Bronchial epithelial cell (primary cell): ENCODE results near the gene CCDC14. TPM values are rescaled to one million over a fixed set of nuclear protein-coding genes. Genes with fewer than 3 reads are reported as not detected.

ENCODE experiments used
- DNase-seq: peaks from one replicate; pipeline ENCODE4 v3.0.0-alpha.2; 2010; ENCODE audit warnings: low read depth
- FAIRE-seq: peaks from 2 replicates; lab custom pipeline; 2011; peaks lifted over from hg19 to GRCh38; lab: Jason Lieb, UNC
- H3K27me3 ChIP-seq: 2 replicates; pipeline ENCODE4 v1.5.1; 2011; ENCODE audit warnings: low read length; ENCODE audit not compliant: control insufficient read depth, insufficient read depth
- H3K36me3 ChIP-seq: 2 replicates; pipeline ENCODE4 v1.5.1; 2011; ENCODE audit warnings: low read length; ENCODE audit not compliant: control insufficient read depth, insufficient read depth
- H3K4me3 ChIP-seq: 2 replicates; pipeline ENCODE4 v1.5.1; 2011; ENCODE audit warnings: mild to moderate bottlenecking, low read depth, low read length, control low read depth
- total RNA-seq: library from RNA; depleted of rRNA; stranded (reverse); fragments of >200 nt; gene quantifications from 2 replicates; pipeline ENCODE4 v1.2.1, GENCODE V29; 2014
- TF ChIP-seq, protein P1 (sequence below): IDR thresholded peaks from 2 replicates; pipeline ENCODE4 v1.5.1; 2011; ENCODE audit warnings: mild to moderate bottlenecking, moderate library complexity, low read length, control low read depth, inconsistent platforms; ENCODE audit not compliant: insufficient read depth, severe bottlenecking

Gene CCDC14
- total RNA-seq, 1 donor from 2014 or later: 17.1 TPM

DNA sequence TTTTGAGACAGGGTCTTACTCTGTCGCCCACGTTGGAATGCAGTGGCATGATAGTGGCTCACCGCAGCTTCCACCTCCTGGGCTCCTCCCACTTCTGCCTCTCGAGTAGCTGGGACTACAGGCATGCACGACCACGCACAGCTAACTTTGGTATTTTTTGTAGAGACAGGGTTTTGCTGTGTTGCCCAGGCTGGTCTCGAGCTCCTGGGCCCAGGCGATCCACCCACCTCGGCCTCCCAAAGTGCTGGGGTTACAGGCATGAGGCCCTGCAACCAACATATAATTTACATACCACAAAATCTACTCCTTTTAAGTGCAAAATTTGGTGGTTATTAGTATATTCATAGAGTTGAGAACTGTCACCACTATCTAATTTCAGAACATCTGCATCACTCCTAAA, 31.7 kb downstream of the CCDC14 start:
- no peaks in the 10 kb centered on the region for H3K36me3 ChIP-seq
- H3K4me3 ChIP-seq: no peak overlapping the region
- TF ChIP-seq, protein P1, sequence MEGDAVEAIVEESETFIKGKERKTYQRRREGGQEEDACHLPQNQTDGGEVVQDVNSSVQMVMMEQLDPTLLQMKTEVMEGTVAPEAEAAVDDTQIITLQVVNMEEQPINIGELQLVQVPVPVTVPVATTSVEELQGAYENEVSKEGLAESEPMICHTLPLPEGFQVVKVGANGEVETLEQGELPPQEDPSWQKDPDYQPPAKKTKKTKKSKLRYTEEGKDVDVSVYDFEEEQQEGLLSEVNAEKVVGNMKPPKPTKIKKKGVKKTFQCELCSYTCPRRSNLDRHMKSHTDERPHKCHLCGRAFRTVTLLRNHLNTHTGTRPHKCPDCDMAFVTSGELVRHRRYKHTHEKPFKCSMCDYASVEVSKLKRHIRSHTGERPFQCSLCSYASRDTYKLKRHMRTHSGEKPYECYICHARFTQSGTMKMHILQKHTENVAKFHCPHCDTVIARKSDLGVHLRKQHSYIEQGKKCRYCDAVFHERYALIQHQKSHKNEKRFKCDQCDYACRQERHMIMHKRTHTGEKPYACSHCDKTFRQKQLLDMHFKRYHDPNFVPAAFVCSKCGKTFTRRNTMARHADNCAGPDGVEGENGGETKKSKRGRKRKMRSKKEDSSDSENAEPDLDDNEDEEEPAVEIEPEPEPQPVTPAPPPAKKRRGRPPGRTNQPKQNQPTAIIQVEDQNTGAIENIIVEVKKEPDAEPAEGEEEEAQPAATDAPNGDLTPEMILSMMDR: no peak
- no peak for DNase-seq
- H3K27me3 ChIP-seq: no peaks in the 10 kb centered on the region
- FAIRE-seq: no peak

DNA sequence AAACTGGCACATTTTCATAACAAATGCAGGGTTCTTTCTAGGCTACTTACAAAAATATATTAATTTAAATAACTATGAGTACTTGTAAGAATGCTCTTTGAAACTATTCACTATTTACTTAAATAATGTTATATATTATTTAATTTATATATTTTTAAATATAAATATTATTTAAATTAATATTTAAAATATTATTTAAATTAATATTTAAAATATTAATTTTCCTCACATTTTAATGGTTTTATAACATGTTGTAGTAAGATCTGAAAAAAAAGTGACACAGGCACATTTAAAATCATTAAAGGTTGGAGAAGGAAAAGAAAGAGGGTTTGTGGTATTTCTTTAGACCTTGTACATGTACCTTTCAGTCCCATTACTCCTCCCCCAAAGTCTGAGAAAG, 34.6 kb downstream of the CCDC14 start:
- Histone ChIP-seq H3K27me3 (no peaks in the 10 kb centered on the region), H3K36me3 (no peaks in the 10 kb centered on the region), H3K4me3 (no peak overlapping the region)
- TF ChIP-seq, protein P1: no peak
- DNase-seq: no peak
- no peak for FAIRE-seq

DNA sequence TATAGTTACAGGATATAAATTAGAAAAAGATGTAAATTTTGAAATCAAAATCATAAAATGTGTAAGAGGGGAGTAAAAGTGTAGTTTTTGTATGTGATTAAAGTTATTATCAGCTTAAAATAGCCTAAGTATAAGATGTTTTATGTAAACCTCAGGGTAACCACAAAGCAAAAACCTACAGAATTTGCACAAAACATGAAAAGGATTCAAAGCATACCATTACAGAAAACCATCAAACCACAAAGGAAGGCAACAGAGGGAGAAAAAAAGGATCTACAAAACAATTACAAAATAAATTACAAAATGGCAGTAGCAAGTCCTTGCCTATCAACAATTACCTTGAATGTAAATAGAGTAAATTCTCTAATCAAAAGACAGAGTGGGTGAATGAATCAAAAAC, 40.2 kb downstream of the CCDC14 start:
- H3K36me3 ChIP-seq: no peaks in the 10 kb centered on the region
- H3K27me3 ChIP-seq: no peaks in the 10 kb centered on the region
- no peak for DNase-seq
- no peak for FAIRE-seq
- H3K4me3 ChIP-seq: no peak overlapping the region
- TF ChIP-seq, protein P1: no peak

DNA sequence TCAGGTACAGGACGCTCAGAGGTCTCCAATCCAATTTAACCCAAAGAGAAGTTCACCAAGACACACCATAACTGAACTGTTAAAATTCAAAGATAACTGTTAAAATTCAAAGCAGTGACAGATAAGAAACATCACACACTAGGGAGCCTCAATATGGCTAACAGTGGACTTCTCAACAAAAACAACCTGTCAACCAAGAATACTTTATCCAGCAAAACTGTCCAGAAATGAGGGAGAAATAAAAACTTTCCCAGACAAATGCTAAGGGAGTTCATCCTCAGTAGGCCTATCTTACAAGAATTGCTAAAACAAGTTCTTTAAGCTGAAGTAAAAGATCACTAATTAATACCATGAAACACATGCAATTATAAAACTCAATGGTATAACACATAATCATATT, 40.6 kb downstream of the CCDC14 start:
- DNase-seq (no peak), FAIRE-seq (no peak)
- no peak overlapping the region for H3K4me3 ChIP-seq
- TF ChIP-seq, protein P1: no peak
- H3K36me3 ChIP-seq: no peaks in the 10 kb centered on the region
- H3K27me3 ChIP-seq: no peaks in the 10 kb centered on the region

DNA sequence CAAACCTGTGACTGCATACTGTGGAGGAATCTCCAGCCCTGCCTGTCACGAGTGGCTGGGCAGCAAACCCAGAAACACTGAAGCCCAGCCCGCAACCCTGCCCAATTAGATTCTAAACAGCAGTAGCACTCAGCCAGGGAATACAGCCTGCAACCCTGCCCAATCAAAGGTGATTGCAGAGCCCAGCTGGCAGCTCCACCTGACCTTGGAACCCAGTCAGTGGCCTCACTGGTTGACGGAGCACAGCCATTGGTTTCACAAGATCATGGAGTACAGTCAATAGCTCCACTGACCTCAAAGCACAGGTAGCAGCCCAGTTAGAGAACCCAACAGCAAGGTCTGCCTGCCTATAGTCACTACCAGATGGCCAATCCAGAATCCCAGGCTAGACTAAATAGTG, 41.7 kb downstream of the CCDC14 start:
- FAIRE-seq (no peak), DNase-seq (no peak)
- H3K27me3 ChIP-seq: no peaks in the 10 kb centered on the region
- no peak overlapping the region for H3K4me3 ChIP-seq
- TF ChIP-seq, protein P1: no peak
- peaks cover 3% of the 10 kb centered on the region for H3K36me3 ChIP-seq

DNA sequence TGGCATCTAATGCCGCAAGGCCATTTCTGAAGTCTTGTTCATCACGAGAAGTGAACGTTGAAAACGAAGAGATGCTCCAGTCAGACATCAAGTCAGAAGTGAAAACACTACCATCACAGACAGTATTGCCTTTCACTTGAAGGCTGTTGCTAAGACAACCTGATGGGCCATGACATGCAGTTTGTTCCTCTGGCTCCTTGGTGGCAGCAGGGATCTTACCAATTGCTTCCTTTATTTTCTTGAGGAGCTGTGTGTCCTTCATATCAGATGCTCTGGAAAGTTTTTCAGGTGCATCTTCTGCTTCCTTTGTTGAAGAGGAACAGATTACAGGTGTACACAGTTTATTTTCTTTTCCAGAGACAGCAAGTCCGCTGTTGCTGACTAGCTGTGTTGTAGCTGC, 46.2 kb downstream of the CCDC14 start:
- H3K36me3 ChIP-seq: peaks cover 3% of the 10 kb centered on the region
- no peaks in the 10 kb centered on the region for H3K27me3 ChIP-seq
- DNase-seq: no peak
- TF ChIP-seq, protein P1: no peak
- FAIRE-seq: peak; percentile 18
- H3K4me3 ChIP-seq: no peak overlapping the region
